Posterior cingulate gyrus (tissue), 11 donors: ENCODE results near the gene CNNM4.

Experiments
- DNase-seq, 10 donors: peaks; one replicate each; pipeline versions ENCODE4 v3.0.0 to v3.0.0-alpha.2; 2020 to 2021; ENCODE audit warnings: mixed read lengths in 3 of 10
- intact Hi-C: fragments of 100-400 bp; cut with DNase I; formaldehyde crosslinking; loops from one replicate; pipeline ENCODE4 v1.15.1; 2023

The CNNM4 gene

DNA sequence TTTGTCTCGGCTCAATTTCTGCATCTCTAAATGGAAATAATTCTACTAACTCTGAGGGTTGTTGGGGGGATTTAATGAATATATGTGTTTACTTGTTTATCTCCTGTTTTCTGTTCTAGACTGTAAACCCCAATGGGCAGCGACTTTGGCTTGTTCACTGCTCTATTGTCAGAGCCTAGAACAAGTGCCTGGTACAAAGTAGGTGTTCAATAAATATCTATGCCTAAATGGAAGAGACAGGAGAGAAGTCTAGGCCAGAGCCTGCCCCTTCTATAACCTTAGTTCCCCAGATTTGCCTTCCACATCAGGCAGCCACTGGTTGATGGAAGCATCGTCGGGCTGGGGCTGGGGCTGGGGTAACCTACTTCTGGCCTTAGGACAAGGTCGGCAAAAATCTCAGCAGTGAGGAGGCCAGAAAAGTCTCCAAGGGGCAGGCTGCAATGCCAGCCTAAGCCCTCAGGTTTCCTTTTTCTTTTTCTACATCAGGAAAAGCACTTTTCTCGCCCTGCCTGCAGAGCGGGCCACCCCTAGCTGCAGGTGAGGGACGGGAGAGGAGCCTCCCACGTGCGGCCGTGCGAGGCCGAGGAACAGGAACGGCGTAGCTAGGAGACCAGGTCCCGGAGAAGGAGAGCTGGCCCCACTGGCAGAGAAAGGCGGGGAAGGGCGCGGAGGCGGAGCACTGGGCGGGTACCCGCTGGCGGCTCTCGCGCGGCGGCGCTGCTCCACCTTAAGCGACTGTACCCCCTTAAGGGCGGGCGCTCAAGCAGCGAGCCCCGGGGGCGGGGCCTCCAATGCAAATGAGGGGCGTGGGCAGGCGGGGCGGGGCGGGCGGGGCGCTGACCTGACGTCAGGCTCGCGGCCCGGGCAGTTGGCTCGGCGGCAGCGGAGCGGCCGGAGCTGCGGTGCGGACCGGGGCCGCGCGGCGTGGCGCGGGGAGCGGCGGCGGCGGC, at the start of gene CNNM4:
Gene CNNM4, plus strand, starts transcription at position 867 of the 950 bp plus-strand sequence. CDS start 98 bp downstream, outside the sequence.
- DNase-seq, result peak; percentile 86 to 99 (median 94)
- intact Hi-C loops, result loop anchor here (1.0 to 10.0 kb wide), 2 partner anchors 20 to 126 kb away; partner anchors contain the start of genes KANSL3 and LMAN2L

DNA sequence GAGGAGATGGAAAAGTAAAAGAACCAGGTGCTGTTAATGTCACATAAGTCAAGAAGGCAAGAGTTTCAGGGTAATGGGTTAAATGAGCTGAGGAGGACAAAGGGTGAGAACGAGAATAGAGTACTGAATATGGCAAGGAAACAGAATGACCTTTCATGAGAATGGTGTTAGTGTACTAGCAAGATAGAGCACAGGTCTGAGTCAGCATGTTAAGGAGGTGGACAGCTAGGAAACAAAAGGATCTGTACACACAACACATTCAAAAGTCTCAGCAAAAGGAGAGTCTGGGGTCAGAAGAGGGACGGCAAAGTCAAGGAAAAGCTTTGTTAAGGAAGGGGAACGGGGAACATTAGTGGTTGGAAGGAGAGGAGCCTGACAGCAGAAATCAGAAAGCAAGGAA, 49.7 kb upstream of the CNNM4 start:
- intact Hi-C loops, result no loop called here
- DNase-seq, result no peak

GRCh38 chr2:96715658-96716057, 45.0 kb upstream of the CNNM4 start:
- DNase-seq, result no peak
- intact Hi-C loops, result no loop called here

DNA sequence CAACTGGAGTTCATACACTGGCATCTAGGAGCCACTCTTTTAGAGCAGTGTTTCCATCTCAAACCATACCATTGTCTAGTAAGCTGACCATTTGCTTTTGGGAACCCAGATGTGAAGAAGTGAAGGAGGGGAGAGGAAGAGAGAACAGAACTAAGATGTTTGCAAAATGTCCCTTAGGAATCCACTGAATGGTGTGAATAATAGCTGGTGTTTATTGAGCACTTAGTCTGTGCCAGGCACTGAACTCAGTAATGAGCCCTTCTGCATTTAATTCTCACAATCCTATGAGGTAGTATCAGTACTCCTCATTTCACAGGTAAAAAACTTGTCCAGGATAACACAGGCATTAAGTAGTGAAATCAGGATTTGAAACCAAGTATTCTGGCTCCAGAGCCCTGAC, 44.3 kb upstream of the CNNM4 start:
- intact Hi-C loops, result no loop called here
- DNase-seq, result no peak

GRCh38 chr2:96726131-96726530, 34.6 kb upstream of the CNNM4 start:
- intact Hi-C loops, result no loop called here
- DNase-seq, result no peak

DNA sequence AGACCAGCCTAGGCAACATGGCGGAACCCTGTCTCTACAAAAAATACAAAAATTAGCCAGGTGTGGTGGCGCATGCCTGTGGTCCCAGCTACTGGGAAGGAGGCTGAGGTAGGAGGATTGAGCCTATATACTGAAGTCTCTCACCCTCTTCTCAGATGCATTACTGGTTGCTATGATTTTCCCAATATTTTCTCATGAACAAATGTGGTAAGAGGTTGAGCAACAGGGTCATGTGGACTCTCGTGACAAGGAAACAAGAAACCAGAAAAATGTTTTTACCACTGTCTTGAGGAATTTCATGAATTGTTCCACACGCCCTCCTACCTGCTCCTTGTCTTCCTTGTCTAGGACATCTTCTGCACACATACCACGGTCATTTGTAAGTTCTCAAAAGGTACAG, 33.3 kb upstream of the CNNM4 start:
- intact Hi-C loops, result no loop called here
- no peak for DNase-seq

DNA sequence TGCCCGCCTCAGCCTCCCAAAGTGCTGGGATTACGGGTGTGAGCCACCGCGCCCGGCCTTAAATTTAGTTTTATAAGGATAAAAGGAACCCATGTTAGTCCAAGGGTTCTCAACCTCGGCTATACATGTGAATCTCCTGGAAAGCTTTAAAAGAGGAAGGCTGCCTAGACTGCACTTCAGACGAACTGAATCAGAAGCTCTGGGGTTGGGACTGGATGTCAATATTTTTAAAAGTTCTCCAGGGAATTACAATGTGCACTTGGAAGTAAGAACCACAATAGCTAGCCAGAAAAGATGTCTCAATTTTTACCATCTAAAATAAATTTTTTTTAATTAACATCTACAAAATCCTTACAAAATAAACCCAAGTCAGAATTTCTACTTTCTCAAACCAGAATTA, 31.0 kb upstream of the CNNM4 start:
- intact Hi-C loops, result no loop called here
- no peak for DNase-seq

GRCh38 chr2:96730212-96730611, 30.5 kb upstream of the CNNM4 start:
- no peak for DNase-seq
- intact Hi-C loops, result no loop called here

- peak in 1 of 10 donors; percentile 10 for DNase-seq
- intact Hi-C loops, result no loop called here
Measured at GRCh38 chr2:96733931-96734330, 26.8 kb upstream of the CNNM4 start.

DNA sequence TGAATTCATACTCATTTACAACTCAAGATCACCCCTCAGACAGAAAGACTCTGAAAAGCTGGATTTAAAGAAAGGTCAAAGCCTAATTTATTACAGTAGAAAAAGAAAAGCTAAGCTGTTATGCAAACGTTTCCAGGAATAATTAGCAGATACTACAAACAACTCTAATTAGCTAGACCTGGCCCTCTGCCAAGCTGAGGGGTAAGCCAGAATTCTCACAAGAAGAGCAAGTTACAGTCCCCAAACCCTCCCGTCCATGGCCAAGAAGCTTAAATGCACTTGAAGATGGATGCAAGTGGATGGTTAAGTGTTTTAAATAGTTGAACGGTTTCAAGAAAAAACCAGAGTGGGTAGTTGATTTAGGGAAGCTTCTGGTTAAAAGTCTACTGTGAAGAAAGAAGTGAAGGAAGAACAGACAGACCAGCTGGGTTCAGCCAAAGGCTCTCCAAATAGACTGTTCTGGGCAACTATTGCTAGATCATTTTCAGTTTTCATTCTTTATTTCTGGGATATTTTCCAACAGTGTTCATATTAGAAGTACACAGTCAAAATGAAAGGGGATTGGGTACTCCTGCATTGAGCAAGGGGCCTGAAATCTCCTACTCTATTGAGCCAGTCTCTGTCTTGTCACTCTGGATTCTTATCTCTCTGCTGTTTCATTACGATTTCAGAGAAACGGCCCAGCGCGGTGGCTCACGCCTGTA, 25.7 kb upstream of the CNNM4 start:
- peak in 1 of 10 donors; percentile 25 for DNase-seq
- intact Hi-C loops, result loop anchor here (5.0 kb wide), 1 partner anchor 67 kb away; no protein-coding TSS in a partner anchor

DNA sequence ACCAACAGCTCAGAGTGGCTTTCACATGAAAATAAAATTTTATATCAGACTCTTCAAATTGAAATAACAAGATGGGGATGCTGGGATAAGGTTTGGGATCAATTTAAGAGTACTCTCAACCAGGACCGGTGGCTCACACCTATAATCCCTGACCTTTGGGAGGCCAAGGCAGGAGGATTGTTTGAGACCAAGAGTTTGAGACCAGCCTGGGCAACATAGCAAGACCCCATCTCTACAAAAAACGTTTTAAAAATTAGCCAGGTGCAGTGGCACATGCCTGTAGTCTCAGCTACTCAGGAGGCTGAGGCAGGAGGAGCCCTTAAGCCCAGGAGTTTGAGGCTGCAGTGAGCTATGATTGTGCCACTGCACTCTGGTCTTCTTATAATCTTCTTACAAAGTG, 23.5 kb upstream of the CNNM4 start:
- intact Hi-C loops, result loop anchor here (5.0 kb wide), 1 partner anchor 65 kb away; no protein-coding TSS in a partner anchor
- peak in 1 of 10 donors; percentile 21 for DNase-seq

GRCh38 chr2:96737831-96738230, 22.9 kb upstream of the CNNM4 start:
- peak in 1 of 10 donors; percentile 27 for DNase-seq
- intact Hi-C loops, result loop anchor here (5.0 kb wide), 1 partner anchor 64 kb away; no protein-coding TSS in a partner anchor

- intact Hi-C loops, result loop anchor here (1.0 to 5.0 kb wide), 2 partner anchors 63 to 77 kb away; partner anchors contain the start of gene CNNM3
- DNase-seq, result no peak
Measured at GRCh38 chr2:96739076-96739632, 21.5 kb upstream of the CNNM4 start.

DNA sequence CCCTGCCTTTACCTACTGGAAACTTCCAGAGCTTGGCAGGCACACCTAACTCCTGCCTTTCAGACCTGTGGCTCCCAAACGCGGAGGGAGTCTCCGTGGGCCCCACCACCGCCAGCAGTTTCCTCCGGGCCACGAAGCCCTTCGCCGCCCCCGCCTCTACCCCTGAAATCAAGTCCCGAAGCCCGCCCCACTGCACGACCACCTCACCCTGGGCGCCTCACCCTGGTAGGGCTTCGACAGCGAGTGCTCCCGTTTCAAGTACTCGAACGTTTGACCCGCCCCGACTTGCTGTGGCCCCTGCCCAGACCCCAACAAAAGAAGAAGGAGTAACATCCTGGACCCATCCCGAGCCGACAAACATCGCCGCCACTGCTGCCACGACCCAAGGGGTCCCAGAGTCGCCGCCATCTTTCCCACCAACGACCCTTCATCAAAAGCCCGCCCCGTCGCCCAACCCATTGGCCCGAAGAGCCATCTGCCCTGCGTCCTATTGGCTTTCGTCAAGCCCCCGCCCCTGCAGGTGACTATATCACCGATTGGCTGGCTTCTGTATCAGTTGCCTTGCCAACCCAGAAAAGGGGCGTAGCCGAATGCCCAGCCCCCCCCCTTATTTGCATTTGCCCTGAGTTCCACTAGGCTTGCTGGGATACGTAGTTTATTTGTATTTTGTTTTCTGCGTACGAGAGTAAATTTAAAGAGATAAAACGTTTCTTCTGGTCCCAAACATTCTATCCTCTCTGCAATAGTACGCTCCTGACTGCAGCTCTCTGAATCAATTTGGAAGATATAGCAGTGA, 20.9 kb upstream of the CNNM4 start, which contains the start of gene LMAN2L:
Gene LMAN2L, minus strand, starts transcription at position 432 of the 796 bp plus-strand sequence. Its CDS starts 24 bp downstream, at position 408.
- DNase-seq, result peak; percentile 93 to 100 (median 97)
- intact Hi-C loops, result loop anchor here (1.0 to 5.0 kb wide), 4 partner anchors 20 to 102 kb away; partner anchors contain the start of genes CNNM3, CNNM4 and KANSL3

- intact Hi-C loops, result no loop called here
- DNase-seq, result peak in 1 of 10 donors; percentile 1
Measured at GRCh38 chr2:96747061-96747617, 13.6 kb upstream of the CNNM4 start.

GRCh38 chr2:96751800-96752199, 8.9 kb upstream of the CNNM4 start:
- intact Hi-C loops, result no loop called here
- peak in 1 of 10 donors; percentile 19 for DNase-seq

GRCh38 chr2:96753661-96754282, 6.9 kb upstream of the CNNM4 start:
- intact Hi-C loops, result no loop called here
- peak in 1 of 10 donors; percentile 7 for DNase-seq

- intact Hi-C loops, result no loop called here
Measured at GRCh38 chr2:96754317-96754716, 6.4 kb upstream of the CNNM4 start.

More at GRCh38 chr2:96754317-96754716, 6.4 kb upstream of the CNNM4 start:
- peak in 1 of 10 donors; percentile 1 for DNase-seq
